Suppressor macrophage treated with lipopolysaccharide for 1 hour (primary cell): ENCODE data around the gene DNAAF3.
A peak's percentile ranks its signal among the peaks of the same experiment; 100 is the strongest.
"Not testable (repeated sequence)": the region's sequence is repeated elsewhere in the genome, so short reads cannot be mapped to it uniquely, and the experiment has no call there.

Source experiments
- DNase-seq, 3 donors: peaks; one replicate each; pipeline ENCODE4 v3.0.0-alpha.2; 2020 to 2022

Gene DNAAF3

GRCh38 chr19:55175117-55175867, 8.9 kb upstream of the DNAAF3 start:
- DNase-seq: no peak

DNA sequence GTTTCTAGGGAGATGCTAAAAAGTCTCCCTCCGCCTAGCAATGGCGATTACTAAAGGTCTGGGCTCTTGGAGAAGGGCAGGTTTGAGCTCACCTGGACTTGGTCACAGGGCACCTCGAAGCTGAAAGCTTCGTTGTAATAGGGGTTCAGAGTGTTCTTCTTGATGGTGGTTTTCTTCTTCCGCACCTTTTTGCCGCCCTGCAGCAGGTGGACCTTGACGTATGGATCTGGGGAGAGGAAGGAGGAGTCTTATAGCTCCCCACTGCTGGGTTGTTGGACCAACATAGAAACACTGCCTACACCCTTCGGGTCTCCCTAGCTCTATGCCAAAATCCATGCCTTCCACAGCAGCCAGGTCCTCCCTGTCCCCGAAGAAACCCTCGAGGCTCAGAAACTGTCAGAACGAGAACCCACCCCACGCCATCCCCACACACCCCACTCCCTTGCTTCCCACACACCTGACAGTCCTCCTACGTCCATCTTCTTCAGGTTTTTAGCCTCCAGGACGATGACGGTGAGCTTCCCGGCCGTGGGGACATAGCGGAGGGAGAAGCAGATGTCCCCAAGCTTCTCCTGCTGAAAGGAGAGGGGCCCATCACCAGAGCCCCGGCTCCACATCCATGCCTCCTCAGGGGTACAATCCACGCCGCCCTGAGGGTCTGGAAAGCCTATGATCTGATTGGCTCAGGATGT, 8.2 kb upstream of the DNAAF3 start:
- DNase-seq: no peak

GRCh38 chr19:55173714-55174409, 7.4 kb upstream of the DNAAF3 start:
- DNase-seq: peak; percentile 44 to 59 (median 57)

DNA sequence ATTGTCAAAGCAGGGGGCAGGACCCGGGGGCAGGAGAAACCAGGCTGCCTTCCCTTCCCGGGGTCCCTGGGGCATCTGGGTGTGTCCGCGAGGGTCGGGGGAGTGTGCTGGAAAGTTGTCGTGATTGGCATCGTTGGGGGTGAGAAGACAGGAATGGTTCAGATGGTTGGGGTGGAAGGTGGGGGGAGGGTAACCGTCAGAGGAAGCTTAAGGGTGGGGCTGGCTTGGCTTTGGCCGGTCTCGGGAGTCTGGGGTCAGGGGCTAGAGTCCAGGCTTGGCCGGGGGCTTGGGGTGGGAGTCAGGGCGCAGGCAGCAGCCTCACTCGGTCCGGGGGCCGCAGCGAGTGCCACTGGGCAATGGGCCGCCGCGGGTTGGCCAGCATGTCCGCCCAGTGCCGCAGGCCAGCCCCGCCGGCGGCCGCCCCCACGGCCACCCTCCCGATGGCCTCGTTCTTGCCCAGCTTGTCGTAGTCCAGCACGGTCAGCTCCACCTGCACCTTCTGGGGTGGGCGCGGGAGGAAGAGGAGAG, 6.8 kb upstream of the DNAAF3 start:
- no peak for DNase-seq

GRCh38 chr19:55172741-55173140, 6.3 kb upstream of the DNAAF3 start:
- DNase-seq: no peak

DNA sequence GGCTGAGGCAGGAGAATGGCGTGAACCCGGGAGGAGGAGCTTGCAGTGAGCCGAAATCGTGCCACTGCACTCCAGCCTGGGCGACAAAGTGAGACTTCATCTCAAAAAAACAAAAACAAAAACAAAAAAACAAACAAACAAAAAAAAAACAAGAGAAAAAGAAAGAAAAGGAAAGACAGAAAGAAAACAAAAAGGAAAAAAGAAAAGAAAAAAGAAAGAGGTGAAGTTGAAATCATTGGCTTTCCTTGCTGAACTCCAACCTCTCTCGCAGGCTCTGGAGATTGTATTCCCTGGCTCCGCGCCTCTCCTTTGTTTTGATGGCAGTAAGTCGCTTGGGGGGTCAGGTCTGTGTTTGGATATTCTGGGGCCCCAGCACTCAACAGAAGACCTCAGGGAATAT, 5.9 kb upstream of the DNAAF3 start:
- DNase-seq: not testable (repeated sequence)

GRCh38 chr19:55171440-55171839, 5.0 kb upstream of the DNAAF3 start:
- no peak for DNase-seq

- DNase-seq: no peak
Measured at GRCh38 chr19:55169136-55169535, 2.7 kb upstream of the DNAAF3 start.

GRCh38 chr19:55165952-55166529, 372 bp downstream of the DNAAF3 start:
- DNase-seq: peak; percentile 54 to 82 (median 69)

DNA sequence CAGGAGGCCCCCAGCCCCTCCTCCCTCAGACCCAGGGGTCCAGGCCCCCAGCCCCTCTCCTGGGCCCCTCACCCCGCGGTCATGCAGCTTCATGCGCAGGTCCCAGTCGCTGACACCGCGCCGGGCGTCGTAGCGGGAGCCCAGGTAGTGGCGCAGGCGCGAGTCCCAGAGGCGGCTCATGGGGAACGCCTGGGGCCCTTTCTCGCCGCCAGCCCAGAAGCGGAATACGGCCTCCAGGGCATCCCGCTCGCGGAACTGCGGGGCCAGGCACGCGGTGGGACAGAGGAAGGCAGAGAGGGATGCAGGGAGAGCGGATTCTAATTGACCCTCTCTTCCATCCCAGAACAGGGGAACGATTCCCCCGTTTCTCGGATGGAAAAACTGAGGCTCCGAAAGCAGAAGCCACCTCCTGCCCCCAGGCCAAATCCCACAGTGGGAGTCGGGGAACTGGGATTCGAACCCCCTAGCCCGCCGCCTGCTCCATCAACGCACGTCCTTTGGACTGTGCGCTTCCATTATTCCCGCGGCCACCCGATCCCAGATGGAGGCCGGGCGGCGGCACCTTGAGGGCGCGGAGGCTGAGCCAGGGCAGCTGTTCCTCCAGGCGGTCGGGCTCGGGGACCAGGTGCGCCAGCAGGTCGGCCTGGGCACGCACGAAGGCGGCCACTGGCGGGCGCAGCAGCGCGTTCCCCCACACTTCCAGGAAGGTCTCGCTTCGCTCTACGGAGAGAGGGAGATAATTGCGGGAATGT, 4.7 kb downstream of the DNAAF3 start:
- no peak for DNase-seq

- DNase-seq: no peak
Measured at GRCh38 chr19:55160986-55161365, 5.4 kb downstream of the DNAAF3 start.

- DNase-seq: peak; percentile 92 to 96 (median 94)
Measured at GRCh38 chr19:55160128-55160985, 6.1 kb downstream of the DNAAF3 start.

DNA sequence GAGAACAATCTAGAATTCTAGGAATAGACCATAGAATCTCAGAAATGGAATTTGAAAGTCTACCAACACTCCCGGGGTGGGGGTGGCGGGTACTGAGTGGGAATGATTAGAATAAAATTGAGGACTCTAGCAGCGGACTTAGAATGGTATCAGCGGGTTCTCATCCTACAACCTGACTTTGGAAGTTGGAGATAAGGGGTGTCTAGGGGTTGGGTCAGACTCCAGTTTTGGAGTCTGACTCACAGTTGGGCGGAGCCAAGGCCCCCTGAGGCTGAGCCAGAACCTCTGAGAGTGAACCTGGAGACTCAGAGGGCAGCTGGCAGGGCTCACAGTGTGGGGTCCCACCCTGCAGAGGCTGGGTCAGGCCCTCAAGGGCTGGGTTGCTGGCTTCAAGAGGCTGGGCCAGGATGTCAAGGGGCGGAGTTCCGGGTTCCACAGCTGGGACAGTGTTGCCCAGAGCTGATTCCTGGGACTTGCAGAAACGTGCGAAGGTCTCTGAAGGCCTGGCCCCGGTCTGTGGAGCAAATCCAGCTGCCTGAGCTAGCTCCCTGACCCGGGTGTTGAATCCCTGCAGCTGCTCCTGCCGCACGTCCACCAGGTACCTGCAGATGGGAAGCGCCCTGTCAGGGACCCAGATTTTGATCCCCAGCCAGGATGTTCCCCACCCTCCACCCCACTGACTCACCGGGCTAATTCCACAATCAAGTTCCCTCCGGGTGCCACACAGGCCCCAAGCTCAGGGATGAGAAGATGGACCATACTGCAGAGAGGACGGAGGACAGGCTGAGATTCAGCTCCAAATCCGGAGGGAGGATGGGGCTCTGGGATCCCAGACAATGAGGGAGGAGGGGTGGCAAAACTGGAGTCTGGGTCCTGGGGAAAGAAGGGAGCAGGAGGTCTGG, 7.3 kb downstream of the DNAAF3 start:
- no peak for DNase-seq

- no peak for DNase-seq
Measured at GRCh38 chr19:55158423-55158822, 8.0 kb downstream of the DNAAF3 start.

DNA sequence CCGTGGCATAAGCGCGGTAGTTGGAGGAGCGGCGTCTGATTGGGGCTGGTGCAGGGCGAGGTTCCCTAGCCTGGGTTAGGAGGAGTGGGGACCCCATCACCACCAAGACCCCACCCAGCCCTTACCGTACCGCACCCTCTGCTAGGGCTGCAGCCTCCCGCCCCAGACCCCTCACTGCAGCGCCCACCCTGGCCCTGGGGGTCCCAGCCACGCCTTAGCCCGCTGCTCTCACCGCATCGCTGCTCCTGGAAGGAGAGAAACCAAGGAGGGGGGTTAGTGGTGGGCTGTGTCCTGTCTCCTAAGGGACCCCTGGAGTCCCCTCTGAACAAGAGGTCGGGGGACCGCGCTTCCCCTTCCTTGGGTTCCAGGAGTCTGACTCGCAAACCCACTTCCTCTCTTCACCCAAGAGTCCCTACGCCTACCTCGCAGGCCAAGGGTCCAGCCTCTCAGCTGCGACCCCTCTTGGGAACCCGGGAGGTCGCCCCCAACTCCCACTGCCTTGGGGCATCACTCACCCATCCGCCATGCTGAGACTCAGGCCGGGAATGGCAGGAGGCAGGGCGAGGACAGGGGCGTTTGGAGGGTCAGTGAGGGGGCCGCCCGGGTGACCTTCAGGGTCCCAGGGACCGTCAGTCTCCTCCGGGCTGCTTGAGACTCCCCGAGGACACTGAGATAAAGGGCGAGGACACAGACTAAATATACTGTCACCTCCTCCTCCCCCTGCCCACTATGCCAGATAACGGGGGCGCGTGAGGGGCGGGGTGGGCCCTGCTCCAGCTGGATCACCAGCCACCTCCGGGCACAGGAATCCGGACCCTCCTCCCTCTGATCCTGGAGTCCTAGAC, 9.1 kb downstream of the DNAAF3 start, which contains the start of gene TNNI3:
Gene TNNI3 (minus strand): TSS at position 669 of the 845 bp plus-strand sequence. CDS start 143 bp downstream, at position 526.
- DNase-seq: no peak

DNA sequence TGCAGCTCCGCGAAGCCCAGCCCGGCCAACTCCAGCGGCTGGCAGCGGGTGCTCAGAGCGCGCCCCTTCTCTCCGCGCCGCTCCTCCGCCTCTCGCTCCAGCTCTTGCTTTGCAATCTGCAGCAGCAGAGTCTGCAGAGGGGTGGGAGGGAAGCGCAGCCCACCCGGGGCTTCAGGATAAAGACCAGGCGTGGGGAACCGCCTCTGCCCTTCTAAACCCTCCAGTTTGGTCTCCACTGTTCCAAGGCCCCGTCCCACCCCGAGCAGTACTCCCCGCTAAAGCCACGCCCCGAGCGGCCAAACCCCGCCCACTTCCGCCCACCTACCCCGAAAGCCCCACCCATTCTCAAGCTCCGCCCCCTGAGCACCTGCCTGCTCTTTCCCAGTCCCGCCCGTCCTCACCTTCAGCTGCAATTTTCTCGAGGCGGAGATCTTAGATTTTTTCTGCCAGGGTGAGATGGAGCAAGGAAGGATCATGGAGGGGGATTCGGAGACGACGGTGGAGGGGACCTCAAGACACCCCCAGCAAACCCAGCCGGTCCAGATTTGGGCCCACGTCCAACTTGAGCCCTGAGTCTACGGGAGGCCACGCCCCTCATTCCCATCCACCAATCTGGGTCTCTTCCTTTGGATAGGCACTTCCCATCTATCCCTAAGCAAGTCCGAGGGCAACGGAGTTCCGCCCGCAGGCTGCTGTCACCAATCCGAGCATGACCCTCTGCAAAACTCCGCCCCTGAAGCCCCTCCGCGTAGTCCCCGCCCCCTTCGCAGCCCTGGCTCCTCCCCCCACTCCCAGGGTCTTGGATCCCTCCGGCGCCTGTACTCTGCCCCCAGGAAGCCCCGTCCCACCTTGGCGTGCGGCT, 10.0 kb downstream of the DNAAF3 start:
- DNase-seq: peak; percentile 28 to 40 (median 39)

DNA sequence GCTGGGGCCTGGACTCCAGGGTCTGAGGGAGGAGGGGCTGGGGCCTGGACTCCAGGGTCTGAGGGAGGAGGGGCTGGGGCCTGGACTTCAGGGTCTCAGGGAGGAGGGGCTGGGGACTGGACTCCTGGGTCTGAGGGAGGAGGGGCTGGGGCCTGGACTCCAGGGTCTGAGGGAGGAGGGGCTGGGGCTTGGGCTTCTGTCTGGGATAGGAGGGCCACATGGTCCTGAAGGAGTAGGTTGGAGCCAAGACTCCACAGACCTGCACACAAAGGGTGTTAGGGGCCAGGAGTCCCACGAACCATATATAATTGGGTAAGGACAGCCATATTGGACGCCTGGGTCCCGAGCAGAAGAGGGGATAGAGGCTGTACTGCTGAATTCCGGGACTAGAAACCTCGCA, 10.6 kb downstream of the DNAAF3 start:
- DNase-seq: not testable (repeated sequence)

DNA sequence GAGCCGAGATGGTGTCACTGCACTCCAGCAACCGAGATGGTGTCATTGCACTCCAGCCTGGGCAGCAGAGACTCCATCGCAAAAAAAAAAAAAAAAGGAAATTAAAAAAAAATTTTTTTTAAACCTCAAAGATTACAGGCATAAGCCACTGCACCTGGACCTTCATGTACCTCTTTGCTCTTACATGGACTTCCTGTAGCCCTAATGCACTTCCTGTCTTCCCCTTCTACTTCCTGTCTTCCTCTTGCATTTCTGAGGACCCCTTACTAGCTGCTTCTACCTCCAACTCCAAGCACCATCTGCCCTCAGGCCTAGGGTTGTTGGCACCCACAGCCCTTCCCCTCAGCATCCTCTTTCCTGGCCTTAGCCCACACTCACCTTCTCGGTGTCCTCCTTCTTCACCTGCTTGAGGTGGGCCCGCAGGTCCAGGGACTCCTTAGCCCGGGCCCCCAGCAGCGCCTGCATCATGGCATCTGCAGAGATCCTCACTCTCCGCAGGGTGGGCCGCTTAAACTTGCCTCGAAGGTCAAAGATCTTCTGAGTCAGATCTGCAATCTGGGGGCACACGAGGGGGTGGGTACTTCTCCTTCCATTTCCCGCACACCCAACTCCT, 12.7 kb downstream of the DNAAF3 start:
- DNase-seq: no peak
